GM19468 (cell line): ENCODE data around the gene TBPL2.
"Not testable (repeated sequence)": the region's sequence is repeated elsewhere in the genome, so short reads cannot be mapped to it uniquely, and the experiment has no call there.

Source experiments
- ATAC-seq: cut with Tn5 transposase; IDR thresholded peaks from one replicate; pipeline ENCODE4 v1.9.1; 2021; ENCODE audit warnings: mild to moderate bottlenecking, moderate library complexity, moderate number of reproducible peaks; ENCODE audit not compliant: unreplicated experiment; ENCODE audit errors: extremely low read depth

TBPL2 gene

DNA sequence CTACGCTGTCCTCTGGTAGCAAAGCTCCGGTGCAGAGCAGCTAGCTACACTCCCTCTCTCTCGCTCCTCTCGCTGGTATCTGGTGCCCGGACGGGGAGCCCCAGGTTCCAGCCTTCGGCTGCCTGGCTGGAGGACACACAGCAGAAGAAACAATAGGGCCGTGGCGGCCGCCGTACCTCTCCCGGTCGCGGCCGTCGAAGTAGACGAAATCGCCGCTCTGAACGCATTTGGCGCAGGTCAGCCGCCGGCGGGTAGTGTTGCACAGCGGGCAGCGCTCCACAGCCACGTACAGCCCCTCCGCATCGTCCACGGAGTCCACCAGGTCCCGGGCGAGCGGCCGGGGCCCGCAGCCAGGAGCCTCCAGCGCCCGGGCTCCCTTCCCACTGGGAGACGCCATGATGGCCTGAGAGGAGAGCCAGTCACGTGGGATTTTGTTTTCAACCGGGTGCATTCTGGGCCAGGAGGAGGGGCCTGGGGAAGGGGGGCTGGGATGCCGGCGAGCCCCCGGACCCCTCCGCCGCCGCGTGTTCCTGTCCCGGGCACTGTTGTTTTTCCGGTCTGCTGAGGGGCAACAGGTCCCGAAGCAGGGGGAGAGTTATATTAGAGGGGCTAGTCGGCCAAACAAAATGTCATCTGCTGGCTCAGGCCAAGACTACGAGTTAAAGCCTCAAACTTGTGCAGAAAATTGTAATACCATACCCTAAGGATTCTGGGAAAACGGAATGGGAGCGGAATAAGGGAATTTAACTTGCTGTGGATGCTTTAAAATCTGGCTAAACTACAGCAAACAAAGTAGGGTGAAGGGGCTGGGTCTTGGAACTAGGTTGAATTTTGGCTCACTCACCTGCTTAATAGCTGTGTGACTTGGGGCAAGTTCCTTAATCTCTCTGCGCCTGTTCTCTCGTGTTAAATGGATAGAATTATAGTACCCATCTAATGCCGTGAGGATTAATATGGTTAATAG is 28.7 kb downstream of the TBPL2 start, which contains the start of gene ATG14:
Gene ATG14 (minus strand): TSS at position 405 of the 964 bp plus-strand sequence. CDS start 8 bp downstream, at position 397.
- peak; percentile 55 for ATAC-seq

DNA sequence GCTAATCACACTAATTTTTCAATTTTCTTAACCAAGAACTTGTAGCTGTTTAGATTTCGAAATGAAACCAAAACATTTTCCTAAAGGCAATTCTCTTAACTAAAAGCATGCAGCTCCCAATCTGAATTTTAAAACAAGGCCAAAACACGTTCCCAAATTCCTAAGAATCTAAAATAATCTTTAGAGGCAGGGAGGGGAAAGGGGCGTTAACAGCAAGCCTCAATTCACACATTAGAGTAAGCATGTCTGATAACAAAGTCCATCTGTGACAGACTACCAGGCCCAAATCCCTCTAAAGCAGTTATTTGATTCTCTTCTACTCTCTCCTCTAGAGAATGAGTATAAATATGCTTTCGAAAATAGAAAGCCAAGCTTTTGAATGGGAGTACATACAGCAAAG is 29.5 kb downstream of the TBPL2 start:
- ATAC-seq = no peak

DNA sequence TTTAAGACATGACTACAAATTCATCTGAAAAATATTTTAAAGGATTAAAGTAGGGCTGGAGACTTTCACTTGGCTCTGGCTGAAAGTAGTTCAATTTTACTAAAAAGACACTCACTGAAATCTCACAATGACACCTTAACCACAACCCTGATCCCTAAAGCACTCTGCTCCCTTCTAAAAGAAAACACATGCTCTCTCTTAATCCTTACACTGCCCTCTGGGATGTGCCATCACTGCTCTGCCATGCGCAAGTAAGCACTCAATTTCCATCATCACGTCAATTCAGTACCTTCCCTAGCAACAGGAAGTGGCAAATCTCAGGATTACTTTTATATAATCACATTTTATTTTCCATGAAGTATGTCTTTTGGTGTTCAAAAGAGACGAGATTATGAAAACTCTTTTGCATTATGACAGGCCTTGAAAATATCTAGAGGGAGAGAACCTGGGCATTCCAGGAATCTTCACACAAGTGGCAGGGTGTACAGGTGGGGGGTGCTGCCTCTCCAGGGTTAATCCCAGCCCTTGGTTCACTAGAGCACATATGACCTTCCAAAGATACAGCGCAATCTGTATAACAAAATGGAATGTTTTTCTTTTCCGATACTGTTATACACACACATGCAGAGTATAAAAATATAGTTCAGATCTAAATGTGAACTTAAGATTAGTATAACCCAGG is 36.1 kb downstream of the TBPL2 start:
- no peak for ATAC-seq

DNA sequence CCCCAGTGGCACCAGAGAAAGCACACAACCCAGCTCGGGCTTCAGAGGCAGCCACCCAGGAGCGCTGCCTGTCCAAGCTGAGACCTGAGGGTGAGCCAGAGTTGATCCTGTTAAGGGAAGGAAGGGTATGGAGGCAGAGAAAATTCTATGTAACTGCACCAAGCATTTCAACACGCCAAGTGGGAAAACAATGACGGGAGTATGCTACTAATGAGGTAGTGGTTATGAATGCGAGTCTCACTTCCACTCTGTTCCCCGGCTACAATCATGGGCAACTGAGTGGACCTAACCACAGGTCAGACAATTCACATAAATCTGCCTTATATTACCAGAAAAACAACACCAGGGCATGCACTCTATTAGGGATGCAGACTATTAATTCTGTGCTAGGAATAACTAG is 38.7 kb downstream of the TBPL2 start:
- ATAC-seq = no peak

DNA sequence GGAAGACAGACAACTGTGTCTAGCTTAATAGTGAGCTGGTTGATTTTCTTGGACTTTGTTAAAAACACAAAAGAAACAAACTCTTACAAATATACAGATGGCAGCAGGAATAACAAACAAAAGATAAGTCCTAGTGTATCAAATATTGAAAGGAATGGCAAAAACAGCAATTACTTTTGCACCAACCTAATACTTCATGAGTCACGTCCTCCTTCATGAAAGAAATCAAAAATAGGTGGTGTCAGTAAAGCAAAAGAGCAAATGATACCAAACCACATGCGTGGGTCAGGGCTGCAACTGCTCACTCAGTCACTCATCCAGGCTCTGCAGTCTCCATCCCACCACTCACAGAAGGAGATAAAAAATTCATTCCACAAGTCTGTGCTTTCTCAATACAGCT is 40.6 kb downstream of the TBPL2 start:
- no peak for ATAC-seq

DNA sequence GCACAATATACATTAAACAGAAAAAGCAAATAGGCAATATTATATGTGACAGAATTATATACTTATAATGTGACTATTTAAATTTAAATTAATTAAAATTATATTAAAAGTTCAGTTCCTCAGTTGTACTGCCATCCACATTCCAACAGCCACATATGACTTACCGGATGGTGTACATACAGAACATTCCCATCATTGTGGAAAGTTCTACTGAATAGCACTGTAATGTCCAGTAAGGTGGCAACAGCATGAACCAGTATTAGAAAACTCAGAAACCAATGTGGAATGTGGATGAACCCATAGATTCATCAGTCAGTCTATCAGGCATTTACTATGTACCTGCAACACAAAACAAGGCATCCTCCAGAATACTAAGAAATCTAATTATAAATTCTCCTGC is 41.2 kb downstream of the TBPL2 start:
- ATAC-seq = no peak

DNA sequence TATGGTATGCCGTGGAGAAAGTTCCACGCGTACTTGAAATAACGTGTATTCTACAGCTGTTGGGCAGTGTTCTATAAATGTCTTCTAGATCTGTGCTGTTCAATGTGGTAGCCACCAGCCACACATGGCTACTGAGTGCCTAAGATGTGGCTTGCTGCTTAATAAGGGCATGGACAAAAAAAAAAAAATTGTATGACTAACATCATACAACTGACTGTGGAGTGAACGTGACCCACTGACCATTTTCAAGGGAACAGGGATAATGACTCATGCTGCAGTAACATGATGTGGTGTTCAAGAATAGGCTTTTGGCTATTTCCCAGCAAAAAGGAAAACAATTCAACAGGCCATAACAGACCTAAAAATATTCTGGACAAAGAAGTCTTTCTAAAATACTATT is 41.7 kb downstream of the TBPL2 start:
- ATAC-seq = no peak

DNA sequence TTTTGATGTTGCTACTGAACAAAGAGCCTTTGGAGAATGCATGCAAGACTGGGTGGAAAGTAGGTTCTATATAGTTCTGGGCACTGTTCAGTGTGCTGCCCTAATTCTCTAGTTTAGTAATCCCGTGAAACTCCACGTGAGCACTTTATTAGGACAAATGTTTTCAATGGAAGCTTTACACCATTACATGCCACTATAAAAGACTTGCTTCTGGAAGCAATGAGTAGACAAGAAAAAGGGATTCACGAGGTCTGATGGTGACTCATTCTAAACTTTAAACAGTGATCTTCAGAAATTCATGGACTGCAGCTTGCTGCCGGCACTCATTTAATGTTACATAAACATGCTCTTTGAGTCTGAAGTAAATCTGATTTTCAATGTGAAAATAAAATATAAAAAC is 51.1 kb downstream of the TBPL2 start:
- ATAC-seq = no peak

DNA sequence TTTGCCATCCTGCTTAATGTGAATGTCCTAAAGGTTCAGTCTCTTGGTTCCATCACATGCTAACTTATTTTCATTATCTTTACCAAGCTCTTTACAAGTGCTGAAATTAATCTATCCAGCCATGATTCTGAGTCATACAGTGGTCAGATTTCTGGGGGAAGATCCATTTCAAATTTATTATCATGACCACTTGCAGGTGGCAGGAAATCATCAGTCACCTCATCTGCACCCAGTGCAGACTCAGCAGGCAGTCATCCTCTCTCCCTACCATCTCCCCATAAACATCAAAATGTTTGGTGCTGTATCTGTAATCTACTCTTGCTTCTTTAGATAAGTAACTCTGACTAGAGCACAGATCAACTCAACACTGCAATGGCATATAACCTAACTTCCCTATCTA is 52.3 kb downstream of the TBPL2 start:
- ATAC-seq = no peak

DNA sequence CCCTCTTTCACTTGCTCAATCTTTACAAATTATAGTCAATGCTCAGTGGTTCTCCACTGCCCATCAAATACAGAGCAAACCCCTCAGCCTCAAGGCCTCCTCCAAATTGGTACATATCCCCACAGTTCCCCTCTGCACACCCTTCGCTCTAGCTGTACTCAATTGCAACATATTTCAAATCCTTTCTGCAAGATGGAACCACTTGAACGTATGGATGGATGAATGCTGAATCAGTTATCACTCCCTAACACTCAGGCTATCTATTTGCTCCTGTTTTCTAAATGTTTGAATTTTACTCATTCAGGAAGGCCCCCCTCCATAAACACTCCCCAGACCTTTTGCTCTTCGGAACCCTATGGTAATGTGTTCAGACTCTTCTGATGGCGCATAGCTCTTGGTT is 53.3 kb downstream of the TBPL2 start:
- no peak for ATAC-seq

DNA sequence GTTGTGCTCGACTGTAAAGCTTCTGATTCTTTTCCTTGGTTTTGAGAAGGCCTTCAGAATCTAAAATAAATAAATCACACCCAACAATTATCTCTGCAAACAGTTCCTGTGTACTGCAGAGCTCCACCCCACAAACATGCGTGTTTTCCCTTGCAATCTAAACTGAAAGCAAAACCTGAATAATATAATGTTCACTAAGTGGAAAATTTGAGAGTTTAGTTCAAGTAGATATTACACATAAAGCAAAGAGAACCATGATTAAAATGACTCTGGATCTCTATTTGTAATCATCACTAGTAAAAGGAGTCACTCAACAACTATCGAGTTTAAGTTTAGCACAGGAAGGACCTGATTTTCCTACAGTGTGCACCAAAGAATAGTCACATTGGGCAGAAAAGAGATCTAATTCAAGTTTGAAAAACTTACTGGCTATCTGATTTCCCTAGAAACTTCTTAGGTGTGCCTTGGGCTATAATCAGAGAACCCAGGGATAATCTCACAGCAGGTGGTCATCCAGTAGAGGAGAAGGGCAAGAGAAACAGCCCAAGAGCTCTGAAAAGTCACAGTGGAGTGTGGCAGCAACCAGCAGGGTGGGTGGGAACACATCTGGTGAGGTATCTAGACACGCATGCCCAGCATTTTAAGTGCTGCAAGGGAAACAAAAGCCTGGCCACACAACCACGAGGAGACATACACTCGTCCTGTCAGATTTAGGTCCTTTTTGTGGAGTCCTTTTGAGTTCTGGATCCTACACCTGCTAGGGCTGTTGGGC is 54.2 kb downstream of the TBPL2 start:
- ATAC-seq = no peak

DNA sequence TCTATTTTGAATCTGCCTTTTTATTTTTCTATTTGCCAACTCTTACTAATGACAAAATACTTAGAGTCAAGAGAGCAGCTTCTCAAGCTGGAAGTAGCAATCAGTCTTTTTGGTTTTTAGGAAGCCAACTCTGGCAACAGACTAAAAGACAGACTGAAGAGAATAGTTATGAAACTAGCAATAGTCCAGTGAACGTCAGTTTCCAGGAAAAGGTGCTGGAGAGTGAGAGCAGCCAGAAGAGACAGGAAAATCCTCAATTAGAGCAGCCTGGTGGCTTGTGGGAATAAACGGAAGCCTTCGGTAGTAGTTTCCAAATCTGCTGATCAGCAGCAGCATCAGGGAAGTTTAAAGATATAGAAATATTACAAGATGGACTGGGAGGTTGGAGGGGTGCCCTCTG is 55.9 kb downstream of the TBPL2 start:
- ATAC-seq = no peak

DNA sequence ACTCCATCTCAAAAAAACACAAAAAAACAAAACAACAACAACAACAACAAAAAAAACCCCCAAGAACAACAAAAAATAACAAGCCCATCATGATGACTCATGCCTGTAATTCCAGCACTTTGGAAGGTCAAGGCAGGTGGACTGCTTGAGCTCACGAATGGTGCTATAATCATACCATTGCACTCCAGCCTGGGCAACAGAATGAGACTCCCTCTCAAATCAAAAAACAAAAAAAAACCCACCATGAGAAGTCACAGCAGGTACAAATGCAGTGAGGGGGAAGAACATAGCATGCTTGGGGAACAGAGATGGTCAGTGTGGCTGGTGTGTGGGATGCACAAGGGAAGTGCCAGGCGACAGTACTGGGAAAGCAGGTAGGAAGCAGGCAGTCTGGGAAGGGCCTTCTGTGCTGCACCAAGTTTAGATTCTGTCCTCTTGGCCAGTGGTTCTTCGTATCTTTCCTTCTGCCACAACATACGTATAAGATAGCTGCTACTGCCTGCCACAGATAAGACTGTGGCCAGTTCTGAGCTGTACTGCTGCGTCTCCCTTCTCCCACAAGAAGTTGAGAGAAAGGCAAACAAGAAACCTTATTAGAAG is 56.8 kb downstream of the TBPL2 start:
- no peak for ATAC-seq

DNA sequence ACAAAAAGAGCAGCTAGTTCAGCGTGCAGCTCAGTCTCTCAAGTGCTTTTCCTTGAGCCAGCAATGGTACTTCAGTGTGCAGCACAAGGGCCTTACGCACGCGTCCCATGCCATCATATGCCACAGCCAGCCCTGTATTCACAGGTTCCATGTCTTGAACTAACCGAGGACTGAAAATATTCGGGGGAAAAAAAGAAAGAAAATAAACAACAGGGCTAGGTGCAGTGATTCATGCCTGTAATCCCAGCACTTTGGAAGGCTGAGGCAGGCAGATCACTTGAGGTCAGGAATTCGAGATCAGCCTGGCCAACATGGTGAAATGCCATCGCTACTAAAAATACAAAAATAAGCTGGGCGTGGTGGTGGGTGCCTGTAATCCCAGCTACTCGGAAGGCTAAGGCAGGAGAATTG is 57.4 kb downstream of the TBPL2 start:
- ATAC-seq = not testable (repeated sequence)

DNA sequence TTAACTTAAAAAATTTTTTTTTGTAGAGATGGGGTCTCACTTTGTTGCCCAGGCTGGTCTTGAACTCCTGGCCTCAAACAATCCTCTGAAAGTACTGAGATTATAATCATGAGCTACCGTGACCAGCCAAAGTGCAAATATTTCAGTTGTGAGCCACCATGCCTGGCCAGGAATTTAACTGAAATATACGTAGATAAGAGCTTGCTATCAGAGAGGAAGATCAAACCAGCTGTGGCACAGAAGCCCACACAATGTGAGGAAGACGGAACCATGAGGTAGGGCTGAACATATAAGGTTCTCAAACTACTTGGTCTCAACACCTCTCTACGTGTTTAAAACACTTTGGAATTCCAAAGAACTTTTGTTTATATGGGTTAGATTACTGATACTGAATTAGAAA is 57.9 kb downstream of the TBPL2 start:
- no peak for ATAC-seq

DNA sequence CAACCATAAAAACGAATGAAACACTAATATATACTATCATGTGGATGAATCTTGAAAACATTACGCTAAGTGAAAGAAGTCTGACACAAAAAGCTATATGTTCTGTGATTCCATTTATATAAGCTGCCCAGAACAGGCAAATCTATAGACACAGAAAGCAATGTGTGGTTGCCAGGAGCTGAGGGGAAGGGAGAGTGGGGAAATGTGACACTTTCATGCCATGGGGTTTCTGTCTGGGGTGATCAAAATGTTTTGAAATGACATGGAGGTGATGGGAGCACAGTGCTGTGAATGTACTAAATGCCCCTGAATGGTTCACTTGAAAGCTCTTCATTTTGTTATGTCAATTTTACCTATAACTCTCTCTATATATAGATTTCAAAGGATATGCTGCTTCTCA is 58.9 kb downstream of the TBPL2 start:
- no peak for ATAC-seq

DNA sequence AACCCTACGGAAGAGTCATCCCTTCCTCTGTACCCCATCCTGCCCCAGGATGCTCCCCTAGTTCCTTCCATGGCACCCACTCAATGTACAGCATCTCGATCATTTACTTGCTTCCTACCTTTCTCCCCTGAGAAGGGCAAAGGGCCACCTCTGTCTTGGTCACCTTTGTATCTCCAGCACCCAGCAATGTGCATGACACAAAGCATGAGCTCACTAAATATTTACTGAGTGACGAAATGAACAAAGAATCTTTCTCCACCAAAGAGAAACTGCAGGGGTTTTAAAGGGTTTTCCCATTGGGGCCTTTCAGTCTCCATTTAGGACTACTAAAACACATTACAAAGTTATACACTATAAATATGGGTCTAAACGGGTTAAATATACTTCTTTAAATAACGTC is 59.4 kb downstream of the TBPL2 start:
- no peak for ATAC-seq

DNA sequence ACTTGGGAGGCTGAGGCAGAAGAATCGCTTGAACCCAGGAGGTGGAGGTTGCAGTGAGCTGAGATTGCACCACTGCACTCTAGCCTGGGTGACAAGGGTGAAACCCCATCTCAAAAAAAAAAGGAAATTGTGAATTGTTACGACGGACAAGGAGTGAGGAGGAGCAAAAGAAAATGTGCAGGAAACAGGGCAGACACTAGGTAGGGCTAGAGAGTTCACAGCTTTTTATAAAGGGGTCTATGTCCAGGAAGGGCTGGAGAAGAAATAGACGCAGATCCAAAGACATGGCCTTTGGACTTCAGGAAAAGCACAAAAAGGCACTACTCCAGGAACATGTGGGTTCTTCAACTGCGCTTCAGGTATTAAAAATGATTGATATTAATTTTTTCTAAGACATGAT is 63.2 kb downstream of the TBPL2 start:
- ATAC-seq = no peak

DNA sequence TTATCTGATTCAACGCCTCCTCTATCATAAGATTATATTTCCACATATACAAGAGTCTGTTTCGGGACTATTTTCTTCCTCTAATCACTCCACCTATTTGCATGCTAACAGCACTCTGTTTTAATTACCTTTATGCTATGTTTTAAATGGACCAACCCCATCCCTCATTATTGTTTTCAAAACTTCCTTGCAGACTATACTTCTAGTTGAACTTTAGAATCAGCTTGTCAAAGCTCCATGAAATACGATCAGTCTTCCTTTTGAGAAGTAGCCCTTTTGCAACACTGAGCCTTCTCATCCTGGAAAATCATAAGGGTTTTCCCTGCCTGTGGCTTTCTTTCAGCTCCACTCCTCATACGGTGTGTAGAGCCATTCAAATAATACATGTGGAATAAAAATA is 65.6 kb downstream of the TBPL2 start:
- no peak for ATAC-seq
